ENCODE measurements around the gene GNE. TPM values are rescaled to one million over a fixed set of nuclear protein-coding genes. Genes with fewer than 3 reads are reported as not detected.
A peak's percentile ranks its signal among the peaks of the same experiment; 100 is the strongest.

Gene GNE
- polyA plus RNA-seq, 3 donors = 4.1 to 5.0 (median 4.5) TPM

DNA sequence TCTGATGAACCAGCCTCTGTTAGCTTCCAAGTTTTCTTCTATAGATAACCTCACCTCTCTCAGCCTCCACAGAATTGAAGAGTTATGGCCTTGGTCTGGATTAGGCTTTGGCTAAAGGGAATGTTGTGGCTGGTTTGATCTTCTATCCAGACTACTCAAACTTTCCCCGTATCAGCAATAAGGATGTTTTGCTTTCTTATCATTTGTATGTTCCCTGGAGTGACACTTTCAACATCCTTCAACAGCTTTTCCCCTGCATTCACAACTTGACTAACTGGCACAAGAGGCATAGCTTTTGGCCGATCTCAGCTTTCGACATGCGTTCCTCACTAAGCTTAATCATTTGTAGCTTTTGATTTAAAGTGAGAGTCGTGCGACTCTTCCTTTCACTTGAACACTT lies 28.1 kb upstream of the GNE start:
- Mint-ChIP-seq H3K27ac (no peak overlapping the region), H3K4me1 (peaks cover 3% of the 10 kb centered on the region), H3K4me3 (no peak overlapping the region), H3K9me3 (no peaks in the 10 kb centered on the region), H3K36me3 (no peaks in the 10 kb centered on the region), H3K27me3 (ENCODE audit: low read depth in 3 of 3) (peaks cover 0 to 2% (median 2%) of the 10 kb centered on the region in 3 donors)
- WGBS (ENCODE audit: insufficient coverage) = no CpG with 5 or more reads among the region's 6 CpGs
- TF ChIP-seq, protein P1, sequence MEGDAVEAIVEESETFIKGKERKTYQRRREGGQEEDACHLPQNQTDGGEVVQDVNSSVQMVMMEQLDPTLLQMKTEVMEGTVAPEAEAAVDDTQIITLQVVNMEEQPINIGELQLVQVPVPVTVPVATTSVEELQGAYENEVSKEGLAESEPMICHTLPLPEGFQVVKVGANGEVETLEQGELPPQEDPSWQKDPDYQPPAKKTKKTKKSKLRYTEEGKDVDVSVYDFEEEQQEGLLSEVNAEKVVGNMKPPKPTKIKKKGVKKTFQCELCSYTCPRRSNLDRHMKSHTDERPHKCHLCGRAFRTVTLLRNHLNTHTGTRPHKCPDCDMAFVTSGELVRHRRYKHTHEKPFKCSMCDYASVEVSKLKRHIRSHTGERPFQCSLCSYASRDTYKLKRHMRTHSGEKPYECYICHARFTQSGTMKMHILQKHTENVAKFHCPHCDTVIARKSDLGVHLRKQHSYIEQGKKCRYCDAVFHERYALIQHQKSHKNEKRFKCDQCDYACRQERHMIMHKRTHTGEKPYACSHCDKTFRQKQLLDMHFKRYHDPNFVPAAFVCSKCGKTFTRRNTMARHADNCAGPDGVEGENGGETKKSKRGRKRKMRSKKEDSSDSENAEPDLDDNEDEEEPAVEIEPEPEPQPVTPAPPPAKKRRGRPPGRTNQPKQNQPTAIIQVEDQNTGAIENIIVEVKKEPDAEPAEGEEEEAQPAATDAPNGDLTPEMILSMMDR (IDR thresholded peaks at IDR 0.05) = no peak
- DNase-seq = no peak
- intact Hi-C loops (cut with micrococcal nuclease) = no loop called here
- no peaks in the 10 kb centered on the region for H3K4me1 ChIP-seq (ENCODE audit: control insufficient read depth in 1 of 2, insufficient read depth in 2 of 2, low read length in 2 of 2)
- no peak overlapping the region for H2AFZ ChIP-seq (ENCODE audit: insufficient read depth, low read depth, low read length, poor library complexity, severe bottlenecking)
- no peaks in the 10 kb centered on the region for H3K9me3 ChIP-seq (replicated peaks in 1 of 2; ENCODE audit: control insufficient read depth in 1 of 2, insufficient read depth in 1 of 2, low read length in 2 of 2)
- H3K27ac ChIP-seq (ENCODE audit: low read depth in 1 of 2, low read length in 2 of 2) = no peak overlapping the region
- H4K20me1 ChIP-seq (ENCODE audit: insufficient read depth, low read length) = no peaks in the 10 kb centered on the region
- no peaks in the 10 kb centered on the region for H3K79me2 ChIP-seq (ENCODE audit: insufficient read depth, low read length)
- H3K4me3 ChIP-seq (replicated peaks in 1 of 3; ENCODE audit: low read depth in 2 of 3, low read length in 3 of 3) = no peak overlapping the region
- H3K27me3 ChIP-seq (ENCODE audit: control insufficient read depth in 2 of 2, insufficient read depth in 2 of 2, low read length in 2 of 2) = no peaks in the 10 kb centered on the region
- no peak overlapping the region for H3K4me2 ChIP-seq (replicated peaks; ENCODE audit: extremely low read depth, low read length, poor library complexity, severe bottlenecking)
- H3K36me3 ChIP-seq (replicated peaks in 1 of 2; ENCODE audit: control insufficient read depth in 1 of 2, insufficient read depth in 2 of 2, low read length in 2 of 2) = no peaks in the 10 kb centered on the region
- no peak overlapping the region for H3K9ac ChIP-seq (ENCODE audit: insufficient read depth, low read length, poor library complexity, severe bottlenecking)

DNA sequence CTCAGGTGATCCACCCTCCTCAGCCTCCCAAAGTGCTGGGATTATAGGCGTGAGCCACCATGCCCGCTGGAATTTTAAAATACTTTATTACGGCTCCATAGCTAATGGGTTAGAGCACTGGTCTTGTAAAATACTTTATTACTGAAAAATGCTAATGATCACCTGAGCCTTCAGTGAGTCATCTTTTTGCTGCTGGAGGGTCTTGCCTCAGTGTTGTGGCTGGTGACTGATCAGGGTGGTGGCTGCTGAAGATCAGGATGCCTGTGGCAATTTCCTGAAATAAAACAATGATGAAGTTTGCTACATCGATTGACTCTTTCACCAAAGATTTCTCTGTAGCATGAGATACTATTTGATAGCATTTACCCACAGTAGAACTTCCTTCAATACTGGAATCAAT lies 26.0 kb upstream of the GNE start:
- H3K36me3 Mint-ChIP-seq = no peaks in the 10 kb centered on the region
- Histone ChIP-seq H3K4me3 (replicated peaks in 1 of 3; ENCODE audit: low read depth in 2 of 3, low read length in 3 of 3) (no peak overlapping the region), H3K4me1 (ENCODE audit: control insufficient read depth in 1 of 2, insufficient read depth in 2 of 2, low read length in 2 of 2) (no peaks in the 10 kb centered on the region), H3K9ac (ENCODE audit: insufficient read depth, low read length, poor library complexity, severe bottlenecking) (no peak overlapping the region), H3K36me3 (replicated peaks in 1 of 2; ENCODE audit: control insufficient read depth in 1 of 2, insufficient read depth in 2 of 2, low read length in 2 of 2) (no peaks in the 10 kb centered on the region), H3K27ac (ENCODE audit: low read depth in 1 of 2, low read length in 2 of 2) (no peak overlapping the region), H4K20me1 (ENCODE audit: insufficient read depth, low read length) (no peaks in the 10 kb centered on the region), H3K4me2 (replicated peaks; ENCODE audit: extremely low read depth, low read length, poor library complexity, severe bottlenecking) (no peak overlapping the region), H3K79me2 (ENCODE audit: insufficient read depth, low read length) (no peaks in the 10 kb centered on the region), H3K27me3 (ENCODE audit: control insufficient read depth in 2 of 2, insufficient read depth in 2 of 2, low read length in 2 of 2) (no peaks in the 10 kb centered on the region), H3K9me3 (replicated peaks in 1 of 2; ENCODE audit: control insufficient read depth in 1 of 2, insufficient read depth in 1 of 2, low read length in 2 of 2) (no peaks in the 10 kb centered on the region), H2AFZ (ENCODE audit: insufficient read depth, low read depth, low read length, poor library complexity, severe bottlenecking) (no peak overlapping the region)
- peak in 1 of 3 donors; percentile 6 for DNase-seq
- peaks cover 0 to 2% (median 2%) of the 10 kb centered on the region in 3 donors for H3K27me3 Mint-ChIP-seq (ENCODE audit: low read depth in 3 of 3)
- H3K27ac Mint-ChIP-seq = no peak overlapping the region
- peaks cover 3% of the 10 kb centered on the region for H3K4me1 Mint-ChIP-seq
- intact Hi-C loops (cut with micrococcal nuclease) = no loop called here
- no CpG with 5 or more reads among the region's 4 CpGs for WGBS (ENCODE audit: insufficient coverage)
- H3K4me3 Mint-ChIP-seq = no peak overlapping the region
- TF ChIP-seq, protein P1 (IDR thresholded peaks at IDR 0.05) = no peak
- H3K9me3 Mint-ChIP-seq = no peaks in the 10 kb centered on the region

Data from CD14-positive monocyte (primary cell).